Motor neuron (in vitro differentiated cells): Measurements from ENCODE around the gene ARMS2. TPM values are rescaled to one million over a fixed set of nuclear protein-coding genes. Genes with fewer than 3 reads are reported as not detected.

Experiments used
- ATAC-seq, 8 experiments: fragments of 200-7000 bp; cut with Tn5 transposase; replicated peaks in 6 of 8; 2 replicates each; pipeline ENCODE4 v1.8.0; 2021; ENCODE audit warnings: mild to moderate bottlenecking in 8 of 8, moderate library complexity in 8 of 8
- H3K27ac ChIP-seq, 2 donors: fragments of 250-450 bp; sonication (Bioruptor Pico); 2 replicates each; pipeline ENCODE4 v1.9.0; 2021; ENCODE audit warnings: antibody characterized with exemption in 2 of 2, mild to moderate bottlenecking in 2 of 2, moderate library complexity in 1 of 2
- H3K4me1 ChIP-seq, 2 donors: fragments of 250-450 bp; sonication (Bioruptor Pico); replicated peaks in 1 of 2; 2 replicates each; pipeline ENCODE4 v1.6.1; 2021; ENCODE audit warnings: antibody characterized with exemption in 2 of 2, mild to moderate bottlenecking in 2 of 2, moderate library complexity in 1 of 2
- H3K4me3 ChIP-seq, 5 donors: fragments of 250-450 bp; sonication (Bioruptor Pico); 2 replicates each; pipeline ENCODE4 v1.9.0; 2021; ENCODE audit warnings: antibody characterized with exemption in 5 of 5, mild to moderate bottlenecking in 5 of 5, moderate library complexity in 4 of 5
- WGBS, 10 experiments: fragments of 450-650 bp; shearing (Covaris generic); methylation state at CpG; one replicate each; pipeline ENCODE4 v1.0.0; 2022; 5-methylcytosine and 5-hydroxymethylcytosine counted together
- in situ Hi-C, 9 experiments: fragments of 400-800 bp; cut with MboI; loops; one replicate each; pipeline ENCODE4 v1.15.0; 2021; ENCODE audit warnings: low sequenced_read_pairs in 9 of 9, low pct_unique_long_range_greater_than_20kb in 2 of 9; ENCODE audit not compliant: unreplicated experiment in 9 of 9
- total RNA-seq, 8 experiments: library from RNA; unstranded; fragments of 300-600 nt; gene quantifications; 2 replicates each; pipeline versions ENCODE4 v1.2.3 to v1.2.4, GENCODE V29; 2022

ARMS2 gene
- total RNA-seq, 8 experiments from 2014 or later: 0.66 to 1.0 TPM; not detected in 6

DNA sequence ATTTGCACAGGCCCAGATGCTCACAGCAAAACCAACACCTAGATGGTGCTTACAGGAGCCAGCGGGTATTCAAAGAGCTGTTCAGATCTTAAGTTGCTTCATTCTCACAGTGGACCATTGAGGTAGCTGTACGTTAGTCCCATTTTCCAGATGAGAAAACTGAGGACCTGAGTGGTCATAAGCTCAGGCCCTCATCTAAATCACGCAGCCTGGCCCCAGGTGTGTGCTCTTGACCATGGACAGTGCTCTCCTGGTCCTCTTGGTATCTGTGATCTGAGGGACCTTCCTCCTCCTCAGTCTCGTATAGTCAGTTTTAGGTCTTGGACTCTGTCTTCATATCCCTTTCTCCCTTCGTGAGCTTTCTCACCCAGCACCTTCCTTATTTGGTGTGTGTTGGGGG lies 50.6 kb downstream of the ARMS2 start:
- no peak for ATAC-seq
- H3K27ac ChIP-seq: no peak overlapping the region
- no peak overlapping the region for H3K4me3 ChIP-seq
- in situ Hi-C loops: no loop called here
- no peaks in the 10 kb centered on the region for H3K4me1 ChIP-seq
- 92 to 100% (median 97%) methylated on average over 2 to 4 of the region's 5 CpGs; no CpG with 5 or more reads in 6 of the 10 experiments for WGBS, 10 experiments

GRCh38 chr10:122505885-122506645 lies 51.6 kb downstream of the ARMS2 start:
- no peak overlapping the region for H3K27ac ChIP-seq
- no peaks in the 10 kb centered on the region for H3K4me1 ChIP-seq
- in situ Hi-C loops: no loop called here
- no peak overlapping the region for H3K4me3 ChIP-seq
- no peak for ATAC-seq
- WGBS, 10 experiments: 70 to 93% (median 85%) methylated on average over 1 to 5 of the region's 15 CpGs; no CpG with 5 or more reads in 4 of the 10 experiments

Other genes with a start within 250 kb of the ARMS2 start
- under 1 TPM in 3 of 8 experiments, not detected in 5; 0.09 to 0.76 (median 0.50) TPM for gene BTBD16, start 183.4 kb upstream of the ARMS2 start, total RNA-seq
- 10 to 100 TPM; 17.2 to 32.9 (median 28.9) TPM for gene PLEKHA1, start 79.9 kb upstream of the ARMS2 start, total RNA-seq
- gene HTRA1, start 6.9 kb downstream of the ARMS2 start, total RNA-seq: 100 to 1,000 TPM in 1 of 8 experiments, 10 to 100 TPM in 2, 1 to 10 TPM in 3, under 1 TPM in 2; 0.55 to 186 (median 5.3) TPM
- under 1 TPM in 5 of 8 experiments, not detected in 3; 0.03 to 0.76 (median 0.09) TPM for gene DMBT1, start 106.1 kb downstream of the ARMS2 start, total RNA-seq
- under 1 TPM in 2 of 8 experiments, not detected in 6; 0.33 to 0.38 TPM for gene C10orf120, start 245.2 kb downstream of the ARMS2 start, total RNA-seq